H9 (cell line): ENCODE results near the gene TRIOBP. TPM values are rescaled to one million over a fixed set of nuclear protein-coding genes. Genes with fewer than 3 reads are reported as not detected.

Experiments
- DNase-seq: peaks from one replicate; pipeline ENCODE4 v3.0.0-alpha.2; 2017
- H2AFZ ChIP-seq: one replicate; pipeline ENCODE4 v1.6.1; 2013; ENCODE audit warnings: mild to moderate bottlenecking, low read length, control low read depth, moderate library complexity
- H2AK5ac ChIP-seq: 2 replicates; pipeline ENCODE4 v1.6.1; 2013; ENCODE audit warnings: low read length, control low read depth, mixed read lengths; ENCODE audit not compliant: insufficient read length
- H2BK120ac ChIP-seq: one replicate; pipeline ENCODE4 v1.6.1; 2013; ENCODE audit warnings: low read depth, mild to moderate bottlenecking, low read length, control low read depth, inconsistent platforms; ENCODE audit not compliant: poor library complexity, severe bottlenecking
- H2BK12ac ChIP-seq: 2 replicates; pipeline ENCODE4 v1.6.1; 2013; ENCODE audit warnings: low read length, control low read depth, mixed read lengths, low read depth; ENCODE audit not compliant: insufficient read length
- H2BK15ac ChIP-seq: 2 replicates; pipeline ENCODE4 v1.6.1; 2013; ENCODE audit warnings: low read depth, low read length, control low read depth
- H2BK20ac ChIP-seq: one replicate; pipeline ENCODE4 v1.6.1; 2013; ENCODE audit warnings: low read depth, mild to moderate bottlenecking, low read length, control low read depth, inconsistent platforms; ENCODE audit not compliant: poor library complexity, severe bottlenecking
- H2BK5ac ChIP-seq: 2 replicates; pipeline ENCODE4 v1.6.1; 2013; ENCODE audit warnings: low read length, control low read depth, mixed read lengths; ENCODE audit not compliant: insufficient read length
- H3K14ac ChIP-seq: 2 replicates; pipeline ENCODE4 v1.6.1; 2013; ENCODE audit warnings: low read length, control low read depth; ENCODE audit not compliant: insufficient read depth
- H3K18ac ChIP-seq: 2 replicates; pipeline ENCODE4 v1.6.1; 2013; ENCODE audit warnings: low read depth, mild to moderate bottlenecking, mixed read lengths, low read length, control low read depth; ENCODE audit not compliant: insufficient read length
- H3K23ac ChIP-seq: 2 replicates; pipeline ENCODE4 v1.6.1; 2013; ENCODE audit warnings: low read length, control low read depth, mixed read lengths, low read depth; ENCODE audit not compliant: insufficient read length
- H3K23me2 ChIP-seq: 2 replicates; pipeline ENCODE4 v1.6.1; 2013; ENCODE audit warnings: low read depth, mild to moderate bottlenecking, mixed read lengths, low read length, control low read depth; ENCODE audit not compliant: insufficient read length, poor library complexity, severe bottlenecking
- H3K27ac ChIP-seq: 2 replicates; pipeline ENCODE4 v1.5.1; 2013; ENCODE audit warnings: low read length, control low read depth, mixed read lengths, low read depth; ENCODE audit not compliant: insufficient read length
- H3K27me3 ChIP-seq: 2 replicates; pipeline ENCODE4 v1.6.1; 2013; ENCODE audit warnings: low read length, control low read depth, inconsistent platforms; ENCODE audit not compliant: insufficient read depth
- H3K4ac ChIP-seq: 2 replicates; pipeline ENCODE4 v1.6.1; 2013; ENCODE audit warnings: low read depth, mild to moderate bottlenecking, control low read depth, inconsistent platforms, low read length, moderate library complexity
- H3K4me1 ChIP-seq: 2 replicates; pipeline ENCODE4 v1.6.1; 2013; ENCODE audit warnings: low read length, control low read depth, inconsistent platforms; ENCODE audit not compliant: insufficient read depth
- H3K4me2 ChIP-seq: 2 replicates; pipeline ENCODE4 v1.6.1; 2013; ENCODE audit warnings: low read length, control low read depth, mixed read lengths; ENCODE audit not compliant: insufficient read length, insufficient read depth
- H3K56ac ChIP-seq: 2 replicates; pipeline ENCODE4 v1.6.1; 2013; ENCODE audit warnings: low read depth, mild to moderate bottlenecking, mixed read lengths, low read length, control low read depth; ENCODE audit not compliant: insufficient read length
- H3K79me1 ChIP-seq: 2 replicates; pipeline ENCODE4 v1.6.1; 2013; ENCODE audit warnings: low read depth, mild to moderate bottlenecking, moderate library complexity, low read length, control low read depth, inconsistent platforms; ENCODE audit not compliant: insufficient read depth, poor library complexity, severe bottlenecking
- H3K79me2 ChIP-seq: 2 replicates; pipeline ENCODE4 v1.6.1; 2013; ENCODE audit warnings: low read length, control low read depth, inconsistent platforms; ENCODE audit not compliant: insufficient read depth
- H3K9ac ChIP-seq: 2 replicates; pipeline ENCODE4 v1.6.1; 2013; ENCODE audit warnings: low read length, control low read depth, mixed read lengths; ENCODE audit not compliant: insufficient read length; ENCODE audit errors: extremely low read depth
- H3K9me3 ChIP-seq: one replicate; pipeline ENCODE4 v1.6.1; 2013; ENCODE audit warnings: low read depth, low read length, inconsistent platforms; ENCODE audit not compliant: control insufficient read depth
- H3T11ph ChIP-seq: one replicate; pipeline ENCODE4 v1.6.1; 2013; ENCODE audit warnings: mild to moderate bottlenecking, low read length, control low read depth, inconsistent platforms
- H4K20me1 ChIP-seq: one replicate; pipeline ENCODE4 v1.6.1; 2013; ENCODE audit not compliant: control insufficient read depth, insufficient read length, insufficient read depth
- H4K5ac ChIP-seq: 2 replicates; pipeline ENCODE4 v1.6.1; 2013; ENCODE audit warnings: low read depth, mild to moderate bottlenecking, mixed read lengths, low read length, control low read depth; ENCODE audit not compliant: insufficient read length
- H4K8ac ChIP-seq: replicated peaks from 2 replicates; pipeline ENCODE4 v1.6.1; 2013; ENCODE audit warnings: low read length, control low read depth, mixed read lengths, low read depth; ENCODE audit not compliant: insufficient read length
- H4K91ac ChIP-seq: 2 replicates; pipeline ENCODE4 v1.6.1; 2013; ENCODE audit warnings: low read depth, mild to moderate bottlenecking, moderate library complexity, mixed read lengths, low read length, control low read depth; ENCODE audit not compliant: insufficient read length
- H3K27ac Mint-ChIP-seq, 3 experiments: 2 replicates in 2 of 3; 3 replicates in 1 of 3; pipeline ENCODE4 v1.8.0; 2020 to 2021; ENCODE audit warnings: mixed read lengths in 3 of 3, mild to moderate bottlenecking in 1 of 3, moderate library complexity in 1 of 3
- H3K27me3 Mint-ChIP-seq: 2 replicates; pipeline ENCODE4 v1.8.0; 2021; ENCODE audit warnings: low read depth, mild to moderate bottlenecking, moderate library complexity, mixed read lengths
- H3K36me3 Mint-ChIP-seq, 3 experiments: 2 replicates in 2 of 3; 3 replicates in 1 of 3; pipeline ENCODE4 v1.8.0; 2020 to 2021; ENCODE audit warnings: low read depth in 3 of 3, mixed read lengths in 3 of 3; ENCODE audit not compliant: insufficient read depth in 1 of 3
- H3K4me1 Mint-ChIP-seq, 2 experiments: 2 replicates each; pipeline ENCODE4 v1.8.0; 2020; ENCODE audit warnings: mixed read lengths in 2 of 2
- H3K4me3 Mint-ChIP-seq, 2 experiments: 2 replicates in 1 of 2; 3 replicates in 1 of 2; pipeline ENCODE4 v1.8.0; 2020 to 2021; ENCODE audit warnings: mild to moderate bottlenecking in 2 of 2, mixed read lengths in 2 of 2, moderate library complexity in 1 of 2
- H3K9me3 Mint-ChIP-seq, 2 experiments: 2 replicates in 1 of 2; 3 replicates in 1 of 2; pipeline ENCODE4 v1.8.0; 2020; ENCODE audit warnings: mild to moderate bottlenecking in 2 of 2, mixed read lengths in 2 of 2, moderate library complexity in 1 of 2
- CTCF ChIP-seq: fragments of 200-600 bp; sonication (generic); conservative IDR thresholded peaks from 3 replicates; pipeline ENCODE4 v1.8.0; 2021; ENCODE audit warnings: antibody characterized with exemption, mild to moderate bottlenecking
- whole genome bisulfite sequencing: extraction: QIAGEN DNeasy Blood & Tissue Kit; methylation state at CpG from one replicate; pipeline ENCODE4 v1.1.7; 2013; ENCODE audit warnings: missing lambda C conversion rate, low lambda C conversion rate, mixed read lengths; ENCODE audit not compliant: insufficient read length; ENCODE audit errors: extremely low coverage; 5-methylcytosine and 5-hydroxymethylcytosine counted together
- total RNA-seq: library from RNA; stranded (reverse); gene quantifications from 2 replicates; pipeline ENCODE4 v1.2.1, GENCODE V29; 2021

Gene TRIOBP
- total RNA-seq, 1 experiment from 2014 or later: 52.7 TPM

DNA sequence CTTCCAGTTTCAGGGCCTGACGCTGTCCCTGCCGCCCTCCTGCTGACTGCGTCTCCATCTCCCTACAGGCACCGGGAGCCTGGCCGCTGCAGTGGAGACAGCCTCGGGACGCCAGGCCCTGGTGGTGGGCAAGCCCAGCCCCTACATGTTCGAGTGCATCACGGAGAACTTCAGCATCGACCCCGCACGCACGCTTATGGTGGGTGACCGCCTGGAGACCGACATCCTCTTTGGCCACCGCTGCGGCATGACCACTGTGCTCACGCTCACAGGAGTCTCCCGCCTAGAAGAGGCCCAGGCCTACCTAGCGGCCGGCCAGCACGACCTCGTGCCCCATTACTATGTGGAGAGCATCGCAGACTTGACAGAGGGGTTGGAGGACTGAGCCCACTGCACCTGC is 31.4 kb upstream of the TRIOBP start:
- Histone ChIP-seq H3K56ac (no peak overlapping the region), H2BK15ac (no peak overlapping the region), H3K79me1 (peaks cover 13% of the 10 kb centered on the region), H3T11ph (no peak overlapping the region), H3K9ac (no peak overlapping the region), H4K91ac (no peak overlapping the region), H3K23me2 (no peaks in the 10 kb centered on the region), H3K79me2 (peaks cover 13% of the 10 kb centered on the region; the same call in 1 of the 2 replicates), H3K4me2 (no peak overlapping the region), H3K4me1 (no peaks in the 10 kb centered on the region), H4K20me1 (no peaks in the 10 kb centered on the region), H4K8ac (no peak overlapping the region), H2BK5ac (no peak overlapping the region), H3K27ac (no peak overlapping the region), H2AFZ (no peak overlapping the region), H4K5ac (no peak overlapping the region), H2BK12ac (no peak overlapping the region), H3K27me3 (no peaks in the 10 kb centered on the region), H3K9me3 (no peaks in the 10 kb centered on the region), H3K4ac (no peak overlapping the region), H3K23ac (no peak overlapping the region), H2AK5ac (no peak overlapping the region), H2BK20ac (no peak overlapping the region), H2BK120ac (no peak overlapping the region), H3K18ac (no peak overlapping the region), H3K14ac (no peak overlapping the region; the same call in 1 of the 2 replicates)
- no CpG with 5 or more reads among the region's 24 CpGs for WGBS
- Mint-ChIP-seq H3K27me3 (no peaks in the 10 kb centered on the region), H3K36me3 (peaks cover 13 to 48% (median 30%) of the 10 kb centered on the region in 3 experiments; a peak in 6 of 7 replicates), H3K9me3 (no peaks in the 10 kb centered on the region), H3K27ac (no peak overlapping the region), H3K4me3 (no peak overlapping the region), H3K4me1 (peaks cover 13 to 14% of the 10 kb centered on the region in 2 experiments)
- no peak for TF ChIP-seq CTCF
- DNase-seq: no peak
